ENCODE measurements around the gene CABP2.
"Not testable (repeated sequence)": the region's sequence is repeated elsewhere in the genome, so short reads cannot be mapped to it uniquely, and the experiment has no call there.

The CABP2 gene

DNA sequence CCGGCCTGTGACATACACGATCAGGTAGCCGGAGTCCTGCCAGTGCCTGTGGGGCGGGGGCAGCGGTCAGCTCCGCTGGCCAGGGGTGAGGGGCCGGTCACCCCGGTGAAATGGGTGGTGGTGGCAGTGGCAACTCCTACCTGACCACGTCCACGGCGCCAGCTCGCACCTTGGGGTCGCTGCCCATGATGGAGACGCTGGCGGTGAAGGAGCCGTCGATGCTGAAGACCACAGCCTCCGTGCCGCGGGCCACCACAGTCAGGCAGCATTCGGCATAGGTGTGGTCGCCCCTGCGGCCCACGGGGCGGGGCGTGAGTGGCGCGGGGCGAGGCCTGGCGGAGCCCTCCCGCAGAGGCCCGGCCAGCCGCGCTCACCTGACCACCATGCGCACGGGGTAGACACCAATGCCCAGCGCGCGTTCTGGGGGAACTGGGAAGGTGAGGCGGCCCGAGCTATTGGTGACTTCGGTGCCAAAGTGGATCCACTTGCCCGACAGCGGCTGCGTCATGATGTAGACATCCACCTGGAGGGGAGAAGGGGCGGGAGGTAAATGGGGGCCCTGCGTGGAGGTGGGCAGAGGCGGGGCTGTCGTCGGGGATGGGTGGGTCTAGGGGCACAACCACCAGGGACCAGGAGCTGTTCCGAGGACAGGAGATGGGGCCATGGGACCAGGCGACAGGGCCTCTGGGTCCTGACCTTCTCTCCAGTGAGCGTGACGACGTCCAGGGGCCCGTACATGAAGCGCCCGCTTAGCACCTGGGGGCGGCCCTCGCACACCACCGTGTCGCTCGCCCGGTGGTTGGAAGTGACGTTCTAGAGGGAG is 29.5 kb downstream of the CABP2 start:
- no peak for DNase-seq

DNA sequence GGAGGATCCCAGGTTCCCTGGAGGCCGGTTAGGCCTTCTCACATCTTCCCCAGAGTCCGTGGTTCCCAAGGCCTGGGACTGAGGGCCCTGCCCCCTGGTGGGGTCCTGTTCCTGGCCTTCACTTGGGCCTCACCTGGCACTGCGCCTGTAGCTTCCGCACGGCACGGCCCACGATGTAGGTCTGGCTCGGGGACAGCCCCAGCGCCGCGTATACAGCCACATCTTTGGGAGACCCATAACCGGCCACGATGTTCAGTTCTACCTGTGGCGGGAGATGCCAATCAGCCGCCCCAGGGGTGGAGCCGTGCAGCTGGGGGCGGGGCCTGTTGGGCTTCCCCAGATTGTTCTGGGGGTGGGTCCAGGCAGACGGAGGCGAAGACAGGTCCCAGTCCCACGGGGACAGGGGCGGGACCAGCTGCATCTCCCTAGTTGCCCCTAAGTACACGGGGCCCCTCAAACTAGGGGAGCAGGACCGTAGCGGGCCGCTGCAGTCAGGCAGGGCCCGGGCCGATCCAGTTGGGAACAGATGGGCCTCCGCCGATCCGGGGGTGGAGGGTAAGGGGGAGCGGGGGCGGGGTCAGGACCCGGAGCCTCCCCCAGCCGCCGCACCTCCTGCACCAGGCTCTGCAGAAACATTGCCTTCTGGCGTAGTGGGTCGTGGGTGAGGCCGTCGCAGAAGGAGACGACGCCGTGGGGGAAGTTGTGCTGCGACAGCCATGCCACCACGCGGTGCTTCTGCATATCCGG is 30.3 kb downstream of the CABP2 start:
- no peak for DNase-seq

DNA sequence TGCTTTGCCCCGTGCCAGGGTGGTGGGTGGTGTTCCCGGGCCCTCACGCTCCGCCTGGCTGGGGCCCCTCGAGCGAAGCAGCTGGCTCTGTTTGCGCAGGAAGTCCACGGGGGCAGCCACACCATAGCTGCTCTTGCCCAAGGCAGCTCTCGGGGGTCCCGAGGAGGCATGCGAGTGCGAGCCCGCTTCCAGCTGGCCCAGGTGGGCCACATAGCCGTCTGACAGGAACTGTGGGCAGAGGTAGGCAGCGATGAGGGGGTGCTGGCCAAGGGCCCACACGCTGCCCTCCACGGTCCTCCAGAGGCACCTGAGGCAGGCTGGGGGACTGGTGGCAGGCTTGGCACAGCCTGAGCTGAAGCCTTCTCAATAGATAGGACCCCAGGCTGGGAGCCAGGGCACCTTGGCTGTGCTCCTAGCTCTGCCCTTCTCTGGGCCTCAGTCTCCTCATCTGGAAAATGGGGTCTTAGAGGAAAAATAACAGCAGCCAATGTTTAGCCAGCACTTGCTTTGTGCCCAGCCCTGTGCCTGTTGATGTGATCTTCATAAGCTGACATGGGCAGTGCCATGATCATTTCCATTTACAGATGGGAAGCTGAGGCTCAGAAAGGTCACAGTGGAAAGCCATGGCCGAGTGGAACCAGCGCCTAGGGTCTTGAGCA is 31.0 kb downstream of the CABP2 start:
- DNase-seq: no peak

DNA sequence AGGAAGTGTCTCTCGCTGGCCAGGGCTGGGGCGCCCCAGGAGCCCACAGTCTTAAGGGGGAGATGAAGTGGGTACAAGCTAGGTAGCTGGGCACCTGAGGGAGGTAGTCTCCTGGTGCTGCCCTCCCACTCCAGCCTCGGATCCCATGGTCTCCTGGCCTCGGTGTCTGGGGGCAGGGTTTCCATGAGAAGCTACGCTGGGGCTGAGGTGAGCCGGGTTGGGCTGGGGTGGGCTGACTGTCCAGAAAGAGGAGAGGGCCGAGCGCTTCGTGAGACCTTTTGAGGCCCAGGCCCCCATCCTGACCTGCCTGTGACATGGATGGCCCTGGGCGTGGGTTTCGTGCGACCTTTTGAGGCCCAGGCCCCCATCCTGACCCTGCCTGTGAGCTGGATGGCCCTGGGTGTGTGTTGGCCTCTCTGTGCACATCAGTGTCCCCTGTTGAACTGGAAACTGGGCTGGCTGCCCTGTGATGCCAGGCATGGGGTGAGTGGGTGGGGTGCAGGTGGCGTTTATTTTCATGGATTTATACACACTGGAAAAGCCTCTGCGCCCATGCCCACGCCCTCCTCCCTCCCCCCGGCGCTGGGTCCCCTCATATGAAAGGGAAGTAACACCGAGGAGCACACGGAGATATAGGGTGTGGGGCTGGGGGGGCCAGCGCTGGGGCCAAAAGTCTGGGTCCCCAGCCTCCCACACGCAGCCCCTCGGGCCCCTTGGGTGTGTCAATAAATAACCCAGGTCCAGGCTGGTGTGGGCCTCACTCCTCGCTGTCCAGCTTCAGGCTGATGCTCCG is 31.8 kb downstream of the CABP2 start:
- no peak for DNase-seq

DNA sequence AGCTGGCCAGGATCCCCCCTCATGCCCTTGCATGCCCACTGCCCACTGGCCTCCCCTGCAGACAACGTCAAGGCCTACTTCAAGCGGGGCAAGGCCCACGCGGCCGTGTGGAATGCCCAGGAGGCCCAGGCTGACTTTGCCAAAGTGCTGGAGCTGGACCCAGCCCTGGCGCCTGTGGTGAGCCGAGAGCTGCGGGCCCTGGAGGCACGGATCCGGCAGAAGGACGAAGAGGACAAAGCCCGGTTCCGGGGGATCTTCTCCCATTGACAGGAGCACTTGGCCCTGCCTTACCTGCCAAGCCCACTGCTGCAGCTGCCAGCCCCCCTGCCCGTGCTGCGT is 32.5 kb downstream of the CABP2 start:
- no peak for DNase-seq

DNA sequence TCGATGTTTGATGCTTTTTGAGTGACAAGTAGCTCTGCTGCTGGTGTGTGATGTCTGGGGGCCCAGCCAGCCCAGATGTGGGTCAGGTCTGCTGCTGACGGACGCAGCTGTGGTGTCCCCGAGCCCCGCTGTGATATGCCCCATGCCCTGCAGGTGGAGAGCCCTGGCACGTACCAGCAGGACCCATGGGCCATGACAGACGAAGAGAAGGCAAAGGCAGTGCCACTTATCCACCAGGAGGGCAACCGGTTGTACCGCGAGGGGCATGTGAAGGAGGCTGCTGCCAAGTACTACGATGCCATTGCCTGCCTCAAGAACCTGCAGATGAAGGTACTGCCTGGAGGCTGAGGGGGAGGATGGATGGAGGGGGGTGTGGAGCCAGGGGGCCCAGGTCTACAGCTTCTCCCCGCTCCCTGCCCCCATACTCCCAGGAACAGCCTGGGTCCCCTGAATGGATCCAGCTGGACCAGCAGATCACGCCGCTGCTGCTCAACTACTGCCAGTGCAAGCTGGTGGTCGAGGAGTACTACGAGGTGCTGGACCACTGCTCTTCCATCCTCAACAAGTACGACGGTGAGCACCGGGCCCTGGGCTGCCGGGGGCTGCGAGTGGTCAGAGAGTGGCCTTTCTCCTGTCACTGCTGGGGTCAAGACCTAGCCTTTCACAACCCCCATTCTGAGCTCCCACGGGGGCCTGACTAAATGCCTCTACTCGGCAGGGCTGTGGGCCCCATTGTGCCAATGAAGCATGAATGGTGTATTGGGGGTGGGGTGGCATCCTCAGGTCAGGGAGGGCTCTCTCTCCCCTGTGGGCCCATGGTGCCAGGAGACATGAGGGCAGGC is 33.1 kb downstream of the CABP2 start:
- DNase-seq: no peak

DNA sequence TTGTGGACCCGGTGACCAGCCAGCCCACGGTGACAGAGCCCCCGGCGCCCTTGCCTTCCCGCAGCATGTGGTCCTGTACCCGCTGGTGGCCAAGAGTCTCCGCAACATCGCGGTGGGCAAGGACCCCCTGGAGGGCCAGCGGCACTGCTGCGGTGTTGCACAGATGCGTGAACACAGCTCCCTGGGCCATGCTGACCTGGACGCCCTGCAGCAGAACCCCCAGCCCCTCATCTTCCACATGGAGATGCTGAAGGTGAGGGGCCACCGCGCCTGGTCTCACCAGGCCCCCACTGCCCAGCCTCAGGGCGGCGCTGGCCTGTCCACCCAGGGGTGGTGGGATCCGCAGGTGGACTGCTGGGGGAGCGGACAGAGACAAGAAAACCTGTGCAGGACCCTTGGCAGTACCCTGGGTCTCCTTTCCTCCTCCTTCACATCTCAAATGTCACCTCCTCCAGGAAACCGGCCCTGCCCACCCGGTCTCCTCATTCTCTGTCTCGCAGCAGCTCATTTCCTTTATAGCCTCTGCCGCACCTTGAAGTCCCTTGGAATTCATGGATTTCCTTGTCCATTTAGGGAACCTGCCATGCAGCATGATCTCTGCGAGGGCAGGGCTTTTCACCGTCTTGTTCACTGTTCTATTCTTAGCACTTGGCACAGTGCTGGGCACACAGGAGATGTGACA is 33.9 kb downstream of the CABP2 start:
- DNase-seq: no peak

DNA sequence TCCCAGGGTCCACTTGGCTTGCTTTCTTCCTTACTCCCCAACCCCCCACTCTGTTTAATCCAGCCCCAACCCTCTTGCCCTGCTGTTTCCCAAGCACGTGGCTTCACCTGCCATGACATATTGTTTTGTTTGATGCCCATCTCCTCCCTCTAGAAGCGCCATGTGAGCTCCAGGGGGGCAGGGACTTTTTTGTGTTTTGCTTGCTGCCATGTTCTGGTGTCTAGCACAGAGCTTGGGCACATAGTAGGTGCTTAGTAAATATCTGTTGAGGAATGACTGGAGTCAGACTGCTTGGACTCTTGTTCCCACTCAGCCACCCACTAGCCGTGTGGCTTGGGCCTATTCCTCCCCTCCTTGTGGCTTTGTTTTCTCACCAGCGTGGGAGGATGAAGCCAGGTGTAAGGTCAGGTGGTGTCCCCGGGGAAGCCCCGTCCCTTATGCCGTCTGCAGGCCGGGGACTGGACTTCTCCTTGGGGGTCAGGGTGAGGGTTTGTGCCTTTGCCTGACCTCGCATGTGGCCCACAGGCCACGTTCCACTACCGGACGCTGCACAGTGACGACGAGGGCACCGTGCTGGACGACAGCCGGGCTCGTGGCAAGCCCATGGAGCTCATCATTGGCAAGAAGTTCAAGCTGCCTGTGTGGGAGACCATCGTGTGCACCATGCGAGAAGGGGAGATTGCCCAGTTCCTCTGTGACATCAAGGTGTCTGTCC is 36.6 kb downstream of the CABP2 start:
- no peak for DNase-seq

DNA sequence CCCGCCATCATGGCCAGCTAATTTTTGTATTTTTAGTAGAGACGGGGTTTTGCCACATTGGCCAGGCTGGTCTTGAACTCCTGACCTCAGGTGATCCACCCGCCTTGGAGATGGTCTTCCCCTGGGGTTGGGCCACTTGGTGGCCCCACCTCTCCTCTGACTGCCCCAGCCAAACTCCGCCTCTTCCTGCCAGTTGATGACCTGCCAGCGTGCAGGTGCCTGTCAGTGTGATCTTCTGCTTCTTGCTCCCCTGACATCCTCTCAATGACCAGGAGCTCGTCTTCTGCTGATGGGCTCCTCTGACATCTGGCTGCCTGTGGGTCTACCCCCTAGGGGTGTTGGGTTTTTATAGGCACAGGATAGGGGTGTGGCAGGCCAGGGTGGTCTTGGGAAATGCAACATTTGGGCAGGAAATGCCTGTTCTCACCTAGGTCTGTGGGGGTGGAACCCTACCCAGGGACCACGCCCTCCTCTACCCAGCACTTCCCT is 37.3 kb downstream of the CABP2 start:
- not testable (repeated sequence) for DNase-seq

DNA sequence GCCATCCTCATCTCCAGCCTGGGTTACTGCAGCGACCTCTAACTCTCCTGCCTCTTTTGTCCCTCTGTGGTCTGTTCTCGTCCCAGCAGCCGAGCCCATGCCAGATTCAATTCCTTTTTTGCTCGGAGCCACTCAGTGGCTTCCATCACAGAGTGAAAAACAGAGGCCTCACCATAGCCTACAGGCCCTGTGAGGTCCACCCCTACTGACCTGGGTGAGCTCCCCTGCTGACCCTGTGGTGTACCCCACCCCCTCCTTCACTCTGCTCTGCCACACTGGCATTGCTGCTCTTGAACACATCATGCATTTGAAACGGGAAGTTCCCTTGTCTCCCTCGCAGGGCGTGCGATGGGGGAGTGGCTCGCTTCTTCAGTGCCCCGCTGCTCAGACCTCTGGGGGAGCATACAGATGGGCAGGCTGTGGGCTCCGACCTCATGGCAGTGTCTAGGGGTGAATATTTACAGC is 38.4 kb downstream of the CABP2 start:
- no peak for DNase-seq

DNA sequence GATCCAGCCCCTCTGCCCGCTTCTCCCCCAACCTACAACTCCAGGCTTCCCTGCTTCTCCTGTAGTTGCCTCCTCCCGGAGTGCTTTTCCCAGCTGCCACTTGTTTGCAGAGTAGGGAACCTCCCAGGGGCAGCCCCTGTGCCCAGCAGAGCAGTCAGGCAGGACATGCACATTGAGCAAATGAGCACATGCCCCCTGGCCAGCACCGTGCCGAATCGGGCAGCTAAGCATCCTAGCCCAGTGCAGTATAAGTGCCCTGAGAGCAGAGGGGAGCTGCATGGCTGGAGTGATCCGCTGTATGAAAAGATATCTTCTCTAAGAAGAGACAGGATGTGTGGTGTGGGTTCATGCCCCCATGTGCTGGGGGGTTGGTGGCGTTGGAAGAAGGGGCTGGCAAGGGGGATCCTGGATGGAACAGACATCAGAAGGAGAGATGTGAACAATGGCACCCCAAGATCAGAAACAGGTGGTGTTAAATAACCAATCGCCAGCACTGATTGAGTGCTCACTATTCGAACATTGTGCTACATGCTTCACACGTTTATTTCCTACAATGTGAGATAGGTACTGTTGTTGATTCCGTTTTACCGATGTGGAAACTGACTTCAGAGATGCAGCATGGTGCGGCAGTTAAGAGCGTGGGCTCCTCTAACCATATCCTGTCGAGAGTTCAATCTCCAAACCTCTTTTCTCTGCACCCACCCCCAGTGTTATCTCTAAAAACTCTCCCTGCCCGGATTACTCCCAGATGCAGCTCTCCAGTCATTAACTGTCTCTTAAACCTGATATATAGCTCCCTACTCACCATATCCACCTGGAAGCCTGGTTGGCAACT is 39.2 kb downstream of the CABP2 start:
- no peak for DNase-seq

DNA sequence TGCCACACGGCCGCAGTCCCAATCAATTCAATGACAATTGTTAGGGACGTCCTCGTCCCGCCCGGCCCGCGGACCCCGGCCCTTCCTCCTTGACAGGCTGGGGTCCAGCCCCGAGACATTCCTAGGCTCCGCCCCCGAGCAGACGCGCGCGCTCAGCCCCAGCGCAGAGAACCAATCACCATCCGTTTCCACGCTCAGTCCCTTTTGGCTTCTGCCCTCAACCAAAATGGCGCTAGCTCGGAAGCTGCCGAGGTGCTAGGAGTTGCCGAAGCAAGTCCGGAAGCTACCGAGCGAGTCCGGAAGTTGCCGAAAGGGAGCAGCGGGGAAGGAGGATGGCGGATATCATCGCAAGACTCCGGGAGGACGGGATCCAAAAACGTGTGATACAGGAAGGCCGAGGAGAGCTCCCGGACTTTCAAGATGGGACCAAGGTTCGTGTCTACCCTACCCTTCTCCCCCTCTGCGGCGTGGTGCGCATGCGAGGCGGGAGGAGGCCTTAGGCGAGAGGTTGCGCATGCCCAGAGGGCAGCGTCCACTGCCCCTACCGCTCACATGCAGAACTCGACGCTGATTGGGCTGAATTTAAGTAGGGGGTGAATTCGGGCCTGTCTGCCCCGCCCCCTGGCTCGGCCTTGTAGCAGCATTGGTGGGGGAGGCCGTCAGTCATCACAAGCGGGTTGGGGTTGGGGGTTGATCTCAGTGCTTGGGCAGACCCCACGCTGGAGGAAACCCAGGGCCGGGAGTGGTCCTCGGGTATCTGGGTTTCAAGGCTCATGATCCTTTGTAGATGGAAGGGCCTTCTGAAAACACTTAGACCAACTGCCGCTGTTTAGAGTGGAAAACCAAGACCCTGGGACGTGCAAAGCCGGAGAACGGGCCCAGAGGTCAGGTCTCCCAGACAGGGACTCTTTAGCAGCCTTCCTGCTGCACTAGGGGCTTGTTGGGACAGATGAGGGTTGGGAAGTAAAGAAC is 40.1 kb downstream of the CABP2 start, which contains the start of gene AIP:
Gene AIP, plus strand, starts transcription at position 200 of the 972 bp plus-strand sequence. Its CDS starts 133 bp downstream, at position 333.
- DNase-seq: peak; percentile 92

DNA sequence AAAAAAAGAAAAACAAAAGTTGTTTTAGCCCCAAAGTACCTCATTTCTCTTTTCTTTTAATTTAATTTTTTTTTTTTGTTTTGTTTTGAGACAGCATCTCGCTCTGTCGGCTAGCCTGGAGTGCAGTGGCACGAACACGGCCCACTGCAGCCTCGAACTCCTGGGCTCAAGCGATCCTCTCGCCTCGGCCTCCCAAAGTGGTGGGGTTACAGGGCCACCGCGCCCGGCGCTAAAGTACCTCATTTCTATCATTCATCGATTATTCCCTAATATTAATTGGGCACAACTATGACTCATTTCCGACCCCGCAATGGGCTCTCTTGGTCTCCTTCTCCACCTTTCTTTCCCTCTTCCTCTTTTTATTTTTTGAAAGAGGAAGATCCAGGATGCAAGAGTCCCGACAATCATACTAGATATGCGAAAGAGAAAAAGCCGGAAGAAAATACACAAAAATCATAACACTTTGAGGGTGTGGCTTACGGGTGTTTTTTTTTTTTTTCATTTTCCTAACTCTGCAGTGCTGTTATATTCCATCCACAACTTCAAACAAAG is 40.9 kb downstream of the CABP2 start:
- DNase-seq: no peak

DNA sequence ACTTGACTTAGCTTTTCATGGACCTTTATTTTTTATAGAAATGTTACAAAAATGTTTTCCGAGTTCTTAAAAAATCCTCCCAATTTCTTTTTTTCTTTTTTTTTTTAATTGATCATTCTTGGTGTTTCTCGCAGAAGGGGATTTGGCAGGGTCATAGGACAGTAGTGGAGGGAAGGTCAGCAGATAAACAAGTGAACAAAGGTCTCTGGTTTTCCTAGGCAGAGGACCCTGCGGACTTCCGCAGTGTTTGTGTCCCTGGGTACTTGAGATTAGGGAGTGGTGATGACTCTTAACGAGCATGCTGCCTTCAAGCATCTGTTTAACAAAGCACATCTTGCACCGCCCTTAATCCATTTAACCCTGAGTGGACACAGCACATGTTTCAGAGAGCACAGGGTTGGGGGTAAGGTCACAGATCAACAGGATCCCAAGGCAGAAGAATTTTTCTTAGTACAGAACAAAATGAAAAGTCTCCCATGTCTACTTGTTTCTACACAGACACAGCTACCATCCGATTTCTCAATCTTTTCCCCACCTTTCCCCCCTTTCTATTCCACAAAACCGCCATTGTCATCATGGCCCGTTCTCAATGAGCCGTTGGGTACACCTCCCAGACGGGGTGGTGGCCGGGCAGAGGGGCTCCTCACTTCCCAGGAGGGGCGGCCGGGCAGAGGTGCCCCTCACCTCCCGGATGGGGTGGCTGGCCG is 45.7 kb downstream of the CABP2 start:
- not testable (repeated sequence) for DNase-seq

DNA sequence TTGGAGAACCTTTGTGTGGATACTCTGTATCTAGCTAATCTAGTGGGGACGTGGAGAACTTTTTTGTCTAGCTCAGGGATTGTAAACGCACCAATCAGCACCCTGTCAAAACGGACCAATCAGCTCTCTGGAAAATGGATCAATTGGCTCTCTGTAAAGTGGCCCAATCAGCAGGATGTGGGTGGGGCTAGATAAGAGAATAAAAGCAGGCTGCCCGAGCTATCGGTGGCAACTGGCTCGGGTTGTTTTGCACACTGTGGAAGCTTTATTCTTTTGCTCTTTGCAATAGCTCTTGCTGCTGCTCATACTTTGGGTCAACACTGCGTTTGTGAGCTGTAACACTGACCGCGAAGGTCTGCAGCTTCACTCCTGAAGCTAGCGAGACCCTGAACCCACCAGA is 46.6 kb downstream of the CABP2 start:
- DNase-seq: not testable (repeated sequence)

DNA sequence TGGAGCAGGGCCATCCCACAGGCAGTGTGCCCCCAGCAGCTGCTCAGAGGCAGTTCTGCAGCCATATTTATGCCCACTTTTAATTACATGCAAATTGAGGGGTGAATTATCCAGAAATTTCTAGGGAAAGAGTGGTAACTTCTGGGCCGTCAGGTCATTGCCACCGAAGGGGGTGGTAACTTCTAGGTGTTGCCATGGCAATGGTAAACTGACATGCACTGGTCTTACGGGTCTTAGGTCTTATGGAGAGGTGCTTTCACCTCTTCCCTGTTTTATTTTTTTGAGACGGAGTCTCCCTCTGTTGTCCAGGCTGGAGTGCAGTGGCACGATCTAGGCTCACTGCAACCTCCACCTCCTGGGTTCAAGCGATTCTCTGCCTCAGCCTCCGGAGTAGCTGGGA is 50.4 kb downstream of the CABP2 start:
- no peak for DNase-seq

DNA sequence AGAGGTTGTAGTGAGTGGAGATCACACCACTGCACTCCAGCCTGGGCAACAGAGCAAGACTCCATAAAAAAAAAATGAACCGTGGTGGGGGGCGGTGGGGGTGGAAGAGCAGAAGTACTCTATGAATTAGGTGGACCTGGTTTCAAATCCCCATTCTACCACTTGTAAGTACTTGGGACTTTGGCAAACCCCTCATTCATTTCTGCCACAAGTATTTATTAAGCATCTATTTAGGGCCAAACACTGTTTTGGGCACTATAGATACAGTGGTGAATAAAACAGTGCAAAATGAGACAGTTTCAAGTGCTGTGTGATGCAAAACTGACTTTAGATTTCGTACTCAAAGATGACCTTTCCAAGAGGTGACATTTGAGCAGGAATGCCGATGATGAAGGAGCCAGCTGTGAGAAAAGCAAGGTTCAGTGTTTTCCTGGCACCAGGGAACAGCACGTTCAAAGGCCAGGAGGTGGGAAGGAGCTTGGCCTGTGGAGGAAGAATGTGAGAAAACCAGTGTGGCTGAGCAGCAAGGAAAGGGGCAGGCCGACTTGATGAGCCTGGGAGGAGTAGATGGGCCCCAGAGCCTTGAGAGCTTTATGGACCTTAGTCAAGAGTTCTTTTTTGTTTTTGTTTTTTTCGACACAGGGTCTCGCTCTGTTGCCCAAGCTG is 52.8 kb downstream of the CABP2 start:
- no peak for DNase-seq

Data from NCI-H2081 treated with DMSO at 0.1 percent for 48 hours (cell line).